HepG2 (cell line): ENCODE measurements around the gene XPO5. TPM values are rescaled to one million over a fixed set of nuclear protein-coding genes. Genes with fewer than 3 reads are reported as not detected.
A peak's percentile ranks its signal among the peaks of the same experiment; 100 is the strongest.

Experiments
- AHR ChIP-seq: IDR thresholded peaks from 2 replicates; pipeline ENCODE4 v1.6.1; 2018; ENCODE audit warnings: missing genetic modification reagents, missing compliant biosample characterization
- DR1 ChIP-seq: sonication (generic); formaldehyde crosslinking; IDR thresholded peaks from 2 replicates; pipeline ENCODE4 v1.8.0; 2021; ENCODE audit warnings: mild to moderate bottlenecking, missing genetic modification reagents, inconsistent platforms
- GPBP1L1 ChIP-seq: sonication (generic); formaldehyde crosslinking; IDR thresholded peaks from 2 replicates; pipeline ENCODE4 v1.5.0; 2020; ENCODE audit warnings: mild to moderate bottlenecking, missing genetic modification reagents
- MXD1 ChIP-seq: sonication (generic); formaldehyde crosslinking; IDR thresholded peaks from 2 replicates; pipeline ENCODE4 v1.4.0; 2020; ENCODE audit warnings: mild to moderate bottlenecking, missing genetic modification reagents
- NR2F1 ChIP-seq, 2 experiments: fragments of 450-650 bp in 1 of 2; formaldehyde crosslinking in 1 of 2; IDR thresholded peaks; 2 replicates each; pipeline versions ENCODE4 v1.5.0 to v1.6.1; 2016 to 2020; ENCODE audit warnings: mild to moderate bottlenecking in 1 of 2, missing compliant biosample characterization in 1 of 2, missing genetic modification reagents in 1 of 2, moderate library complexity in 1 of 2
- PATZ1 ChIP-seq: sonication (generic); formaldehyde crosslinking; IDR thresholded peaks from 2 replicates; pipeline ENCODE4 v1.4.0; 2020; ENCODE audit warnings: missing genetic modification reagents
- REL ChIP-seq: sonication (generic); formaldehyde crosslinking; conservative IDR thresholded peaks from 2 replicates; pipeline ENCODE4 v1.8.0; 2022; ENCODE audit warnings: mild to moderate bottlenecking, missing genetic modification reagents, moderate library complexity
- TBX2 ChIP-seq: sonication (generic); formaldehyde crosslinking; IDR thresholded peaks from 2 replicates; pipeline ENCODE4 v1.5.0; 2020; ENCODE audit warnings: missing genetic modification reagents, mild to moderate bottlenecking, borderline replicate concordance
- YEATS4 ChIP-seq: sonication (generic); formaldehyde crosslinking; IDR thresholded peaks from 2 replicates; pipeline ENCODE4 v1.4.0; 2020; ENCODE audit warnings: missing genetic modification reagents, borderline replicate concordance
- ZBED4 ChIP-seq: sonication (generic); formaldehyde crosslinking; IDR thresholded peaks from 2 replicates; pipeline ENCODE4 v1.4.0; 2020; ENCODE audit warnings: missing genetic modification reagents, borderline replicate concordance
- ZBTB34 ChIP-seq: sonication (generic); formaldehyde crosslinking; IDR thresholded peaks from 2 replicates; pipeline ENCODE4 v1.8.0; 2022; ENCODE audit warnings: mild to moderate bottlenecking, missing genetic modification reagents
- ZKSCAN5 ChIP-seq: sonication (generic); formaldehyde crosslinking; IDR thresholded peaks from 2 replicates; pipeline ENCODE4 v1.5.1; 2020; ENCODE audit warnings: mild to moderate bottlenecking, missing genetic modification reagents
- ZNF20 ChIP-seq: sonication (generic); formaldehyde crosslinking; IDR thresholded peaks from 2 replicates; pipeline ENCODE4 v1.4.0; 2020; ENCODE audit warnings: mild to moderate bottlenecking, moderate library complexity, missing genetic modification reagents
- ZNF331 ChIP-seq: sonication (generic); formaldehyde crosslinking; IDR thresholded peaks from 2 replicates; pipeline ENCODE4 v1.4.0; 2020; ENCODE audit warnings: missing genetic modification reagents
- ZNF484 ChIP-seq: sonication (generic); formaldehyde crosslinking; IDR thresholded peaks from 2 replicates; pipeline ENCODE4 v1.5.1; 2020; ENCODE audit warnings: mild to moderate bottlenecking, low read depth, missing genetic modification reagents, borderline replicate concordance
- ZNF747 ChIP-seq: sonication (generic); formaldehyde crosslinking; IDR thresholded peaks from 2 replicates; pipeline ENCODE4 v1.8.1; 2023; ENCODE audit warnings: missing genetic modification reagents, mild to moderate bottlenecking, borderline replicate concordance
- polyA plus RNA-seq, 8 experiments: library from polyadenylated mRNA; depleted of rRNA in 3 of 8; stranded (reverse) in 7 of 8; unstranded in 1 of 8; fragments of >200 nt; fragmentation: Illumina TruSeq in 4 of 8; extraction: Trizol in 4 of 8; gene quantifications; 2 replicates each; pipeline versions ENCODE4 v1.2.1 to v1.2.3, GENCODE V29; 2011 to 2016; ENCODE audit warnings: low read depth in 4 of 8, missing spikeins in 1 of 8, mixed read lengths in 1 of 8; ENCODE audit not compliant: insufficient read depth in 1 of 8
- total RNA-seq, 5 experiments: library from RNA; depleted of rRNA; stranded (reverse); fragments of >200 nt; fragmentation: Illumina TruSeq; extraction: Trizol; gene quantifications; 2 replicates each; pipeline ENCODE4 v1.2.3, GENCODE V29; 2016; ENCODE audit warnings: low read depth in 1 of 5

XPO5 gene
- total and polyA plus RNA-seq, 2 of the 13 experiments (the other 11 are each of a cell fraction or from before 2014, with no cell fraction given) = 52.2 to 68.0 TPM

GRCh38 chr6:43491750-43492661 is 83.8 kb downstream of the XPO5 start (continued):
- TF ChIP-seq YEATS4 (CRISPR knock-in tag) = no peak
- TF ChIP-seq ZBED4 (CRISPR knock-in tag) = no peak
- 0 out of 2 replicates have a peak, but pooled peaks have one; percentile 64 for TF ChIP-seq ZNF747
- TF ChIP-seq AHR (CRISPR knock-in tag) = no peak
- TF ChIP-seq TBX2 (CRISPR knock-in tag) = no peak
- no peak for TF ChIP-seq ZBTB34 (CRISPR knock-in tag)
- no peak for TF ChIP-seq REL (CRISPR knock-in tag)
- no peak for TF ChIP-seq ZKSCAN5 (CRISPR knock-in tag)
- TF ChIP-seq PATZ1 = peak; percentile 81
- 0 out of 2 replicates have a peak, but pooled peaks have one; percentile 54 for TF ChIP-seq MXD1 (CRISPR knock-in tag)
- no peak for TF ChIP-seq ZNF331 (CRISPR knock-in tag)
- no peak for TF ChIP-seq ZNF20
- no peak for TF ChIP-seq DR1 (CRISPR knock-in tag)
- TF ChIP-seq ZNF484 (CRISPR knock-in tag) = no peak
- no peak for TF ChIP-seq NR2F1 (CRISPR knock-in tag; IDR thresholded peaks at IDR 0.05)
- no peak for TF ChIP-seq GPBP1L1 (CRISPR knock-in tag)
